ENCODE results near the gene ESD. TPM values are rescaled to one million over a fixed set of nuclear protein-coding genes. Genes with fewer than 3 reads are reported as not detected.
A peak's percentile ranks its signal among the peaks of the same experiment; 100 is the strongest.

The ESD gene
- total RNA-seq, 2 donors from 2014 or later: 114 to 119 TPM

GRCh38 chr13:46803586-46803985, 6.6 kb upstream of the ESD start:
- no peaks in the 10 kb centered on the region for H3K27me3 ChIP-seq (replicated peaks; ENCODE audit: insufficient read depth)
- no peak overlapping the region for H3K27ac ChIP-seq
- H3K36me3 ChIP-seq: no peaks in the 10 kb centered on the region
- peaks cover 0 to 6% of the 10 kb centered on the region in 2 donors for H3K4me1 ChIP-seq (ENCODE audit: control insufficient read depth in 1 of 2, low read depth in 2 of 2)
- H3K4me3 ChIP-seq: no peak overlapping the region
- DNase-seq (ENCODE audit: low spot score): no peak
- no peaks in the 10 kb centered on the region for H3K9me3 ChIP-seq
- no peak for TF ChIP-seq CTCF (IDR thresholded peaks at IDR 0.05)
- no peak for ATAC-seq (ENCODE audit: insufficient number of reproducible peaks, low FRiP score, low read depth)

- H3K4me3 ChIP-seq: no peak overlapping the region
- no peaks in the 10 kb centered on the region for H3K27me3 ChIP-seq (replicated peaks; ENCODE audit: insufficient read depth)
- H3K36me3 ChIP-seq: no peaks in the 10 kb centered on the region
- no peak for DNase-seq (ENCODE audit: low spot score)
- no peak for TF ChIP-seq CTCF (IDR thresholded peaks at IDR 0.05)
- ATAC-seq (ENCODE audit: insufficient number of reproducible peaks, low FRiP score, low read depth): no peak
- peaks cover 6 to 16% of the 10 kb centered on the region in 2 donors for H3K4me1 ChIP-seq (ENCODE audit: control insufficient read depth in 1 of 2, low read depth in 2 of 2)
- H3K27ac ChIP-seq: no peak overlapping the region
- H3K9me3 ChIP-seq: no peaks in the 10 kb centered on the region
Measured at GRCh38 chr13:46801858-46802257, 4.9 kb upstream of the ESD start.

GRCh38 chr13:46799139-46799538, 2.2 kb upstream of the ESD start:
- DNase-seq (ENCODE audit: low spot score): no peak
- Histone ChIP-seq H3K27ac (no peak overlapping the region), H3K4me3 (no peak overlapping the region), H3K4me1 (ENCODE audit: control insufficient read depth in 1 of 2, low read depth in 2 of 2) (peaks cover 24 to 38% of the 10 kb centered on the region in 2 donors), H3K9me3 (no peaks in the 10 kb centered on the region), H3K27me3 (replicated peaks; ENCODE audit: insufficient read depth) (no peaks in the 10 kb centered on the region), H3K36me3 (no peaks in the 10 kb centered on the region)
- ATAC-seq (ENCODE audit: insufficient number of reproducible peaks, low FRiP score, low read depth): no peak
- TF ChIP-seq CTCF (IDR thresholded peaks at IDR 0.05): no peak

- ATAC-seq (ENCODE audit: insufficient number of reproducible peaks, low FRiP score, low read depth): no peak
- H3K4me3 ChIP-seq: peak overlapping the region; percentile 90
Measured at GRCh38 chr13:46797501-46798237, 708 bp upstream of the ESD start.

GRCh38 chr13:46796129-46796514, 839 bp downstream of the ESD start:
- Histone ChIP-seq H3K36me3 (no peaks in the 10 kb centered on the region), H3K9me3 (no peaks in the 10 kb centered on the region), H3K4me1 (ENCODE audit: control insufficient read depth in 1 of 2, low read depth in 2 of 2) (peaks cover 27 to 45% of the 10 kb centered on the region in 2 donors), H3K27me3 (replicated peaks; ENCODE audit: insufficient read depth) (no peaks in the 10 kb centered on the region), H3K27ac (peak overlapping the region; percentile 92 to 93), H3K4me3 (peak overlapping the region; percentile 90)
- no peak for TF ChIP-seq CTCF (IDR thresholded peaks at IDR 0.05)
- DNase-seq (ENCODE audit: low spot score) (no peak), ATAC-seq (ENCODE audit: insufficient number of reproducible peaks, low FRiP score, low read depth) (no peak)

More at GRCh38 chr13:46797501-46798237, 708 bp upstream of the ESD start:
- Histone ChIP-seq H3K27me3 (replicated peaks; ENCODE audit: insufficient read depth) (no peaks in the 10 kb centered on the region), H3K9me3 (no peaks in the 10 kb centered on the region), H3K36me3 (no peaks in the 10 kb centered on the region), H3K4me1 (ENCODE audit: control insufficient read depth in 1 of 2, low read depth in 2 of 2) (peaks cover 27 to 47% of the 10 kb centered on the region in 2 donors), H3K27ac (peak overlapping the region; percentile 92 to 93)
- DNase-seq (ENCODE audit: low spot score): no peak
- no peak for TF ChIP-seq CTCF (IDR thresholded peaks at IDR 0.05)
